Stimulated activated CD4-positive, alpha-beta T cell treated with anti-CD3 and anti-CD28 coated beads, TNF-alpha, amount 100 ng/mL, for 24 hours (primary cell): ENCODE measurements around the gene RALGAPA2.

Experiments
- DNase-seq, 3 experiments: peaks; one replicate each; pipeline ENCODE4 v3.0.0-alpha.2; 2020; ENCODE audit warnings: low read depth in 3 of 3

Gene RALGAPA2

DNA sequence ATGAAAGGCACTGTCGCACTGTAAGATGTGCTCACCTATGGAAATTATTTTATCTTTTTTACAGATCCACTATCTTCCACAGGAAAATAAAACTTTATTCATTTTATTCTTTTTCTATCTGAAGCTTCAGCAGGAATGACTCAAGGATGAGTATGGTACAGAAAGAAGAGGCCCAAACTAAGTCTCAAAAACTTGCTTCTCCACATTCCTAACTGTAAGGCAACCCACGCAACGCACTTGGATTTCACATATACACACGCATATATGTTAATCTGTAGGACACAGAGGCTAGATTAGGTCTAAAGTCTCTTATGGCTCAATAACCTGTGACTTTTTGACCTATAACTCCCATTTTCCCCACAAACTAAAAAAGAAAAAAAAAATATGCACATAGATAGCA lies 81.9 kb downstream of the RALGAPA2 start:
- DNase-seq, result no peak

DNA sequence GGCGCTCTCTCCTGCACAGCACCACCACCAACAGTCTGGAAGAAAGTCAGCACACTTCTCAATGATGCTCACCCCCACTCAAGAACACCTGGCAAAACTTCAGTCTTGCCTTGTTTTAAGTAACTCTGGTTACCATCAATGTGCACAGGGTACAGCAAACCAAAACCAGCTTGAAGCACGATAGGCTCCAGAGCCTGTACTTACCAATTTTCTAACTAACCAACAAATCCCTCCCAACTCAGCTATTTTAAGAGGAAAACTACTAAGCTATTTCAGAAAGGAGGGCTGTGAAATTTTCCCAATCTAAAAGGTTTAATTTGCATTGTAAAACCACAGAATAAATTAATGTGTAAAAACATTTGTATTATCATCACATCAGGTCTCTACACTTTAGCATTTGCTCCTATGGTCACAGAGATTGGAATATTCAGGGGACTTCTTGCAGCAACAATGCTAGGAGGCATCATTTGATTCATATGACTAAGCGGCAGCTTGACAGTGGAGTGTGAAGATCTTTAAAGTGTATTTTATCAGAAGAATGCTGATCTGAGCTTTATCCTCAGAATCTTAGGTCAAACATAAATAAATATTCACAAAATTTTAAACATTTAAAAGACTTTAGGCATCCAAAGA lies 82.8 kb downstream of the RALGAPA2 start:
- DNase-seq, result no peak

DNA sequence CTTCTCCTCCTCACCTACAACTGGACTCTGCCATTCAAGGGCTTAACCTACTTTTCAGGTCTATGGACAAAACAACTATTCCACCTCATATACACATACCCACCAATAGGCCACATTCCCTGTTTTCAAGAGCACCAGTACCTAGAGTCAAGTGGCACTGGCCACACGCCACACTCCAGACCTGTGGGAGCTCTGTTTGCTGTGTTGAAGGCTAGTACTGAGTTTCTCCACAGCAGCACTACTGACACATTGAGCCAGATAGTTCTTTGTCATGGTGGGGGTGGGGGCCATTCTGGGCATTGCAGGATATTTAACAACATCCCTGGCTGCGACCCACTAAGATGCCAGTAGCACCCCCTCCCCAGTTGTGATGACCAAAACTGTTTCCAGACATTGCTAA lies 84.1 kb downstream of the RALGAPA2 start:
- no peak for DNase-seq

DNA sequence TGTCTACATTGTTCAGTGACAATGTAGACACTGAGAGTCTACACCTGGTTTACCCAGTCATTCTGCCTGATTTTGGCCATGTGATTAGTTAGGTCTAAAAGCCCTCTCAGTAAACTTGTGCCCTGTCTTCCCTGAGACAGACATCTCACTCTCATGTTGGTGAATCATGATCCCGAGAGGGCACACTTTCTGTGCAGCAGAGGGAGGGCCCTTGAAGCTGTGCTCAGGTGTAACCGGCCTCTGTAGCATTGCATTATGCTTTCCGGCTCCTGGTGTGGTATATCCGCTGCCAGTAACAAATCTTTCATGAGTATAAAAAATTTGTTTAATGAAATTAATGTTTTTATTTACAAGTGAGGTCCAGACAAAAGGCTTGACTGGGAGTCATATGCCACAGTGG lies 85.0 kb downstream of the RALGAPA2 start:
- DNase-seq, result no peak

DNA sequence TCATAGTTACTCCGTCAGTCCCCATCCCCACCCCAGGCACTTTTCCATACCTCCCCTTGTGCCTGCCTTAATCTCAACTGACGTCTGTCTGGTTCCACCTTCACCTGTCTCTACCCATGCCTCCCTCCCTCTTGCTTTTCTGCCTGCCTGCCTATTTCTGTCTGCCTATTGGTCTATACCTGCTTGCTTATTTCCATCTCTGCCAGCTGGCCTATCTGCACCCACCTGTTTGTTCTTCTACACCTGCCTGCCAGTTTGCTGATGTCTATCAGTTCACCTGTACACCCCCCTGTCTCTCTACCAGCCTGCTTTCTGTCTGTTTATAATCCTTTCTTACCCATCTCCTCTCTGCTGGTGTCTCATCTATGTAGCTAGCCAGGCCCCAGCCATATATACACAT lies 87.5 kb downstream of the RALGAPA2 start:
- DNase-seq, result no peak

DNA sequence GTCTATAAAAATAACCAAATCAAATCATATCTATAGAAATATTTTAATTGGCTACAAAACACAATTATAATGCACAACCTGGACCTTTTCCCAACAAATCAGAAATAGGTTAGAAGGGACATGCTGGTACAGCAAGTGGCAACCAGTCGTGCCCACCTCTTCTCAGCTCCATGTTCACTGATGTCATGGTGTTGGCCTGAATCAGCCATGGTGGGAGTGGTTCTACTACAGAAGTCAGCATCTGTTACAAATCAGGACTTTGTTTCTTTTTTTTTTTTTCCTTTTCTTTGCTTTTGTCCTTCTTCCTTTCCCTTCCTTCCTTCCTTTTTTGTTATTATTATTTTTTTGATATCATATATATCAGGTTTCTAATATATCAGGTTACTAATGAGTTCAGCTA lies 91.2 kb downstream of the RALGAPA2 start:
- no peak for DNase-seq

DNA sequence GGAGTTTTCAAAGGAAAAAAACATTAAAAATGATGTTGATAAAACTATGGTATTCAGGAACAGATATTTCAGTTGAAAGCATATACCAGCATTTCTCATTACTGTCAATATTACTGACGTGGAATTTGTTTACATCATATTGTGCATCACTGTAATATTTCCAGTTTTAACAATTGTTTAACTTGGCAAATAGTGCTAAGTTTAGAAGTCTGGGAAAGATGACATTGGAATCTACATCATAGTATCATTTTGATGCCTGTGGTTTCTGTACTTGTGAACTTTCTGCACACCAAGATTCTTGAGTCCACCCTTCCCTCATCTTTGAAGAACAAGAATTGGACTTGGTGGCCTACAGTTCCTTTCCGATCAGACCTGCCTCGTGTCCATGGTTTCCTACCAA lies 98.1 kb downstream of the RALGAPA2 start:
- DNase-seq, result no peak

DNA sequence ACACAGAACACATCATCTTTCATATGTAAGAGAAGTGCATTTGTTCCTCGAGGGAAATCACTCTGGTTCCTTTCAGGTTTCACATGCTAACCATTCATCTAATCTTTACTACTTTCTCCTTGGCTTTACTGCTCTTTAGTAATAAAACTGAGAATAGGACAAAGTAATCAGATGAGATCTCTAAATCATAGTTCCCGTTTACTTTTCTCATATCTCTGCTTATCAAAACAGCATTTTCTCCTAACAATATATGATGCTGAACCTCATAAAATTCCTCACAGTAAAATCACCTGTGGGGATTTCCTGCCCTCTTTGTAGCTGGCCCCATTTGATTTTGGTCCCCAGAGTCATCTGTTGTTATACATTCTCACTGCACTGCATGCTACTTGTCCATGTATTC lies 100.2 kb downstream of the RALGAPA2 start:
- no peak for DNase-seq

DNA sequence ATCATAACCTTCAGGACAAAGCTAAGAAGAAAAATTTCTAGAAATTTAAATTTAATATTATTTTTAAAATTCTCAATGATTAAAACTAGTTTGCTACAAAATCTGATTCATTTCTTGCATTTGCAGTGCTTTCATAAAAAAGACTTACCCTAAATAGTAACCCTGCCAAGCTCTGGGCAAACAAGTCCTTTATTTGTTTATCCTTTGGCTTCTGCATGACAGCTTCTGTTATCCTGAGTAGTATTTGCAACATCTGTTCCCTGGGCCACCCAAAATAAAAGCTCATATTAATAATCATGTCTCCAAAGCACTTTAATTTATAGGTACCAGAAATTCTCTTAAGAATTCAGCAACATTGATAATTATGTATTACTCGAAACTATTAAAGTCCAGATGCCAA lies 101.3 kb downstream of the RALGAPA2 start:
- no peak for DNase-seq

DNA sequence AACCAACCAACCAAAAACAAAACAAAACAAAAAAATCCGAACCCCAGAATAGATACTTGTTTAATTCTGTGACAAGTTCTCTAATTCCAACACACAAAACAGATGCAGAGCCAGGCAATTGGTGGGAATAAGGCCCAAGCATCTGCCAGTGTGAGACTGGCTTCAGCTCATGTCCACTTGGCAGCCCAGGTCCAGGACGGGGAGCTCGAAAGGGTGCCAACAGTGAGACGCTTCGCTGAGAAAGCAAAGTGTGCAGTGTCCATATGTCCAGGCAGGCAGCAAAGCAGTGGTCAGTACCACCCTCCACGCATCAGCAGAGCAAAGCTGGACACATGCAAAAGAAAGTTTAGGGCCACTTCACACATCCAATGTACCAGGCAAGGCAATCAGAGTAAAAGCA lies 102.9 kb downstream of the RALGAPA2 start:
- no peak for DNase-seq

DNA sequence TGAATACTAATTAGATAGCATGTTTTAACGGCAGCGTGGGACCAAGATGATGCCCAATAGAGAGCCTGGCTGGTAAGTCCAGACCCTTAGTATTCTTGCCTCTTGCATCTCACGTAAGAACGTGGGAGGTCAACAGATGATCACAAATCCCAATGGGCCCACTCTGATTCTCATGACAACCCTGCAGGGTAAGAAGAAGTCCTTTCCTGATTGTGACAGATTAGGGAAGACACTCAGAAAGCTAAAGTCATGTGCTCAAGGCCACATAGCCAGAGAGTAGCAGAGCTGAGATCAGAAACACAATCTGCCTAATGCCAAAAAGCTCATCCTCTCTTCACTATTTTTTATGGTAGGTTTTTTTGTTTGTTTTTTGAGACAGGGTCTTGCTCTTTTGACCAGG lies 103.8 kb downstream of the RALGAPA2 start:
- no peak for DNase-seq

DNA sequence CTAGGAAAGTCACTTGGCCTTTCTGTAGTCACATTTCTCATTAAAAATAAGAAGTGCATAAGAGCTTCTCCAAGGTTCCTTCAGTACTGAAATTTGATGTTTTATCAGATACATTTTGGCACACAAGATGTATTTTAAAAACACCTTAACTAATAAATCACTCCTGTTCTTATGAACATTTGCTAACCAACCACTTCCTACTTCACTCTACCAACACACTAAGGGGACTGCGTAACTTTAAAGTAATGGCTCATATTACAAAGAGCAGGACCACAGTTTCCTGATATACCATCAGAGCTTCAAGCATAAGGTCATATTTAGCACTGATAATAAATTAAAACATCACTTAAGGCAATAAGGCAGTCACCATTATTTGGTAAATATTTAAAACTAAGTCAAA lies 104.4 kb downstream of the RALGAPA2 start:
- DNase-seq, result no peak

DNA sequence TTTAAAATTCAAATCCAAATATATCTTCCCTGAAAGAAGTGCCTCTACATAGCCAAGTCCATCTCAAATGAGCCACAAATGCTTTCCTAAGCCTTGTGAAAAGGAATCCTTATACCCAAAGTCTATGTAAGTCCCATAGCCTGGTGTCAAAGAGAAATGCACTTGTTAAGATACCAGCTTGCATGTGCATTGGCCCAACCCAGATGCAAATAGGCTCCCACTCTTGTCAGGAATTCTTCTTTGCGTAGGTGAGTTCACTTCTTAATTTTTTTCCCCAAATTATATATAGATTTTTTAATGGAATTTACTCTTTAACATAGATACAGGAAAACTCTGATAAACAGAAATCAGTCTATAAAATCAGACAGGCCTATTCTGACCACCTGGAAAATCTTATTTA lies 105.6 kb downstream of the RALGAPA2 start:
- no peak for DNase-seq

DNA sequence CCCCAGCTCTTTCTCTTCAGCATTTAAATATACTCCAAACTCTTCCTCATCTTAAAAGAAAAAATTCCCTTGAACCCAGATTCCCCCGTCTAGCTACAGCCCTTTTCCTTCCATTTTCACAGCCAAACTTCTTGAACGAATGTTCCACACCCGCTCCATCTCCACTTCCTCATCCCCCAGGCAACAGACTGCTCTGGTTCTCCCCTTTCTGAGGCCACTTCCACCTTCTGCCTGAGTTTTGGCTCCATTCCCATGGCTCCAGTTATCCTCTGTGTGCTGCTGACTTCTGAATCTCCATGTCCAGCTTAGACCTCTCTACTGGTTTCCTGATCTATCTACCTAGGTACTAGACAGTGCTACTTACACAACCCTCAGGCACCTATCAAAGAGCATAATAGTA lies 106.4 kb downstream of the RALGAPA2 start:
- no peak for DNase-seq

DNA sequence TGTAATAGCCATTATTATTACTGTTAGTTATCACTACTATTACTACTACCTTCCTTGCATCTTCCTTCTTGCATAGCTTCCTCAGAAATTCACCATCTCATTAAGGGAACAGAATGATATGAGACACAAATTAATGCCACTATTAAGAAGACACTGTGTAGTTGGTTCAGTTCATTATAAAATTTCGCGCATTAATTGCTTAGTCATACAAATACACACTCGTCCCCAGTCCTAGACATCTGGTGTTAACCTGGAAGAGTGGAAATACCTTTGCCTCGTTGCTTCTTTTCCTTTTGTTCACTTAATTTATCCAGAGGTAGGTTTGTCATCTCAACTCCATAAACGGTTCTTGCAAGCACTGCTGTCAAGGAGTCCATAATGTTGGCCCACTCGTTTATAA lies 107.5 kb downstream of the RALGAPA2 start:
- no peak for DNase-seq

DNA sequence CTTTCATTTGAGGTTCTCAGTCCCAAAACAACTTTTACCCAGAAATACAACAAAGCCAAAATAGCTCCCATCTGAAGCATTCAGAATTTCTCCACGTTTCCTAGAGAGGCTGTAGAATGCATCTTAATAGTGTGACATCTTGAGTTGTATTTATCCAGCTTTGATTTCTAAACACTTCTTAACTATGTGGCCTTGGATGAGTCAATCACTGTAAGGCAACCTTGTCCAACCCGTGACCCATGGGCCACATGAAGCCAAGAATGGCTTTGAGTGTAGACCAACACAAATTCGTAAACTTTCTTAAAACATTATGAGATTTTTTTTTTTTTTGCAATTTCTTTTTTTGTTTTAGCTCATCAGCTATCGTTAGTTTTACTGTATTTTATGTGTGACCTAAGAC lies 108.1 kb downstream of the RALGAPA2 start:
- no peak for DNase-seq

DNA sequence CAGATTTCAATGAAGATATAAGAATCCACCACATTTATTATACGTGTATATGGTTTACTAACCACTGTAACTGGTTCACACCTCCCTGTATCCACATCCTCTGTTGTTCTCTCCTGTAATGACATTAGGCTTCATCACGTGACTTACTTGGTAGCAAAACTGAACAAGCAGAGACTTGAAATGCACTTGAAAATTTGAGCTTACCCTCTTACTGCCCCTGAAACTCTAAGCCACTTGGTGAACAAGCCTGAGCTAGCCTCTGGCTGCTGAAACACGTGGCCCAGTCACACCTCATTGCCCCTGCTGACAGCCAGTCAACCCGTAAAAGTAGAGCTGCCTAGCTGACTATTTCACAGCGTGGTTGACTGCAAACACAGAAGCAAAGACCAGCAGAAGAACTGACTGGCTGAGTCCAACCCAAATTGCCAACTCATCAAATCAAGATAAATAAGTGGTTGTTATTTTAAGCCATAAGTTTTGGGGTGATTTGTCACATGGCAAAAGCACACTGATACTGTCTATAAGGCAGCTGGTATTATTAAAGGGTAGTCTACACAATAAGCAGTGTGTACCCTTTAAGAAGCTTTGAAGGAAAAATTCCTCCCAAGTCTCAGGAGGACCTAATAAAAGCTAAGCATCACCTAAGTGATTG lies 109.0 kb downstream of the RALGAPA2 start:
- DNase-seq, result no peak

DNA sequence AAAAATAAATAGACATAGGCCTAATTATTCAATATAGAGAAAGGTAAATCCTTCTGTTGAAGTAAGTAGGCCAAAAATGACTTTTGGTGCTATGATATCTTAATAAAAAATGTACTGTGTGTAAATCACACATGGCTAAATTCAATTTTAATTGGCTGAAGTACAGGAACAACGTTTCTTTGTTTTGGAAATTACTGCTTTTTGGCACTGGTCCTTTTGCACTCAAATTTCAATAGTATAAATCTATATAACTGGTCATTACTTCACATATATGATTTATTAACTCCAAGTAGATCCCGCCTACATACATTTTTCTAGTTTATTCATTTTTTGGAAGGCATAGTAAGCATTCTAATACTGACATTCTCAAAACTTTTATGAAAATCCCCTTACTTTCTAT lies 114.5 kb downstream of the RALGAPA2 start:
- DNase-seq, result no peak

DNA sequence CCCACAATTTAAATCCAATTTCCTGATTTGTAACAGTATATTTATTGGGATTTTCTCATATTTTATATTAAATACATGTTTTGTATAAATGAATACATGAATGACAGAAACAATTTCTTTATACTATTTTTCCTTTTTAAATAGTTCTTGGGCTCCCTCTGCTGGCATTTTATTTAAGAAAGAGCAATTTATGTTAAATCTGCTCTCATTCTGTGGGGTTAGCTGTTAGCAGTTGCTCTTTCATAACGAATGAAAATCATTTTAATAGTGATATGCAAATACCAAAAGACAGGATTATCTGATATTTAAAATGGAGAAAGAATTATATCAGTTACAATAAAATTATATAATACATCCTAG lies 118.3 kb downstream of the RALGAPA2 start:
- DNase-seq, result no peak

DNA sequence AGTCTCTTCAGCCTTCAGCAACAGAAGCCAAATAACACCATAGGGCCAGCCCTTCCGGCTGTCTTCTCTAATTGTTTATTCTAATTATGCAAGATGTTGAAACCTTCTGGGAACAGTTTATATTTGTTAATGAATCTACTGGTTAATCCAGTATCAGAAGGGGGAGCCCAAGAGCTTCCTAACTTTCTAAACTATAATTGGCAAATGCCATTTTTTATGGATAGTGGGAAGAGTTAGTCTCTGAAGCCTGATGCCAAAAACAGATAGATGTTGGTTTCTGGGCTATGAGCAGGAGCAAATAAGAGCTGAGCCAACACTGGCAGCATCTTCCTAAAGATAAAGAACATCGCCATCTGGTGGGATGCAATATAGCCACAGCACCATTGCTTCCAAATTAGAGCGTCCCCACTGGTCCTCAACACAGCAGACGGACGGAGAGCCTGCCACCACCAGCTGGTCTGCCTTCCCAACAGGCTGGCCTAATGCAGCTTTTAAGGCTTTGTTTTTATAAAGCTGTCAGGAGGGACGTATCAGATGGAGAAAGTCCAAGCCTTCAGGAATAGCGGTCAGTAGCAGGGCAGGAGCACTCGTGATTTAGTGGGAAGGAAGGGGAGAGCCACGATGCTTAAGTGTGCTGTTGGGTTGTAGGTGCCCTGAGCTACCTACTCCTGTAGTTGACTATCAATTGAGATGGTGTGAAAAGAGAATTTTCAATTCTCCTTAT lies 118.8 kb downstream of the RALGAPA2 start:
- peak in 1 of 3 experiments; percentile 2 for DNase-seq

DNA sequence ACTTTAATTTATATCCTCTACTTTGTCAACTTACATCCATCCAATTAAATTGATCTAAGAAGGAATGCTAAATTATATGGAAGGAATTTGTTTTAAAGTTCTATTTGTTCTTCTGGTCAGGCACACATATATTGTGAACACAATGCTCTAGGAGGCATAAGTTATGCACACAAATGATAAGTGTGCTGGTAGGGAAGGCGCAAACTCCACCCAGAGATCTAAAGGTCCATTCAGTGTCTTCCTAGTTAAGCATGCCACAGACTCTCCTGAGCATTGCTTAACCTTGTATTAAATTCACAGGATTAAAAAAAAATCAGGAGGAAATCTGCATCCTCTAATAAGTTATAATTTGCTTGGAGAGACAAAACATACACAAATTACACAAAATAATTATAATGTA lies 127.3 kb downstream of the RALGAPA2 start:
- DNase-seq, result no peak

DNA sequence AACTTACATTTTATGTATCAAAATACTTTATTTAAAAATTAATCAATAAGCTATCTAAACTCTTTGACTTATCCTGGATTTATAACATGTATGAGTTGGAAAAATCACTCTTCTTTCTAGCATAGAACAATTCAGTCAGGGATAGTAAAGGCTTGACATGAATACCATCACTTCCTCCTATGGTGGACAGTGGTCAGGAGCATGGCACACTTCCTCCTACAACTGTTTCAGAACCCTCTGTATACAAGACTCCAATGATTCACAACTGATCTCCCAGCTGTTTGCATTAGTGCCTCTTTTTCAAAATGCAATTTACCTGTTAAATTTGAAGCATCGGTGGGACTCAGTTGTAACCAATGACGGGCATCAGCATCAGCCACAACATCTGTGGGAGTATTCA lies 129.7 kb downstream of the RALGAPA2 start:
- no peak for DNase-seq

DNA sequence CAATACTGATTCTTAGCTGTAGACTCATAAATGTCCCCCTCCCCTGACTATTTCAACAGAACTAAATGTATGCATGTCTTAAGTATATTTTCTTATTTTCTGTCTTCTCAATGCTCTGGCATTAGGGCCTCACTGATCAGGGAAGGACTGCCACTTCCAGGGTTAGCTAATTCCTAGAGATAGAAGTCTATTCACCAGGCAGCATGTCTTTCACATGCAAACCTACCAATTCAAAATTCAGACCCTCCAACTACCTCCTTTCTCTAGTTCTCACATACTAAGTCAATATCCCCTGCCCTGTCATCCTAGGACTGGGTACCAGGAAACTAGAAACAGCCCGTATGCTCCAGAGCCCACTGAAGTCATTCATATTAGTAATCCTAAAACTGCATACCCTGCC lies 132.3 kb downstream of the RALGAPA2 start:
- no peak for DNase-seq
